CD4-positive, alpha-beta T cell (primary cell): Measurements from ENCODE around the gene COBL. TPM values are rescaled to one million over a fixed set of nuclear protein-coding genes. Genes with fewer than 3 reads are reported as not detected.

Experiments used
- ATAC-seq: fragments of 200-7000 bp; cut with Tn5 transposase; one replicate; pipeline ENCODE4 v1.10.0; 2022; ENCODE audit warnings: mild to moderate bottlenecking; ENCODE audit not compliant: poor library complexity
- CTCF ChIA-PET: fragments of 350-600 bp; sonication (Branson Sonifier 250); formaldehyde crosslinking; loops from one replicate; lab custom pipeline; 2021; ENCODE audit warnings: antibody characterized with exemption, inconsistent platforms; lab: Charles Lee
- POLR2A ChIA-PET: fragments of 350-600 bp; sonication (Branson Sonifier 250); formaldehyde crosslinking; loops from one replicate; lab custom pipeline; 2021; ENCODE audit warnings: antibody characterized with exemption, inconsistent platforms; lab: Charles Lee
- DNase-seq, 14 experiments: peaks; one replicate each; pipeline ENCODE4 v3.0.0-alpha.2; 2013 to 2020; ENCODE audit warnings: mixed read lengths in 2 of 14
- H3K27ac ChIP-seq, 2 donors: one replicate each; pipeline versions ENCODE4 v1.5.1 to v1.7.0; 2013; ENCODE audit warnings: low read length in 2 of 2, low read depth in 1 of 2, mild to moderate bottlenecking in 1 of 2
- H3K27me3 ChIP-seq, 2 experiments: 1 replicate in 1 of 2; 2 replicates in 1 of 2; pipeline versions ENCODE4 v1.6.1 to v1.7.0; 2013; ENCODE audit warnings: low read length in 2 of 2, control low read depth in 1 of 2, mild to moderate bottlenecking in 1 of 2, moderate library complexity in 1 of 2; ENCODE audit not compliant: insufficient read depth in 2 of 2, control insufficient read depth in 1 of 2
- H3K36me3 ChIP-seq: one replicate; pipeline ENCODE4 v1.6.1; 2013; ENCODE audit warnings: low read length, control low read depth; ENCODE audit not compliant: insufficient read depth
- H3K4me1 ChIP-seq: one replicate; pipeline ENCODE4 v1.6.1; 2013; ENCODE audit warnings: low read length, control low read depth; ENCODE audit not compliant: insufficient read depth
- H3K4me3 ChIP-seq: one replicate; pipeline ENCODE4 v1.5.1; 2013; ENCODE audit warnings: mild to moderate bottlenecking, low read length, moderate library complexity
- H3K9me3 ChIP-seq, 2 experiments: 1 replicate in 1 of 2; 2 replicates in 1 of 2; pipeline versions ENCODE4 v1.6.1 to v1.7.0; 2013; ENCODE audit warnings: low read length in 2 of 2, mild to moderate bottlenecking in 2 of 2, control low read depth in 1 of 2, moderate library complexity in 1 of 2; ENCODE audit not compliant: control insufficient read depth in 1 of 2, insufficient read depth in 1 of 2
- H3K27ac Mint-ChIP-seq: one replicate; pipeline ENCODE4 v1.8.0; 2020; ENCODE audit warnings: mixed read lengths
- H3K27me3 Mint-ChIP-seq: one replicate; pipeline ENCODE4 v1.8.0; 2021; ENCODE audit warnings: mixed read lengths
- H3K36me3 Mint-ChIP-seq: one replicate; pipeline ENCODE4 v1.8.0; 2021; ENCODE audit warnings: low read depth, mixed read lengths
- H3K4me1 Mint-ChIP-seq: one replicate; pipeline ENCODE4 v1.8.0; 2021; ENCODE audit warnings: low read depth, mixed read lengths
- H3K4me3 Mint-ChIP-seq: one replicate; pipeline ENCODE4 v1.8.0; 2020; ENCODE audit warnings: mild to moderate bottlenecking, mixed read lengths
- H3K9me3 Mint-ChIP-seq: one replicate; pipeline ENCODE4 v1.8.0; 2020; ENCODE audit warnings: mixed read lengths
- CTCF ChIP-seq: fragments of 200-600 bp; IDR thresholded peaks from one replicate; pipeline ENCODE4 v1.8.0; 2022; ENCODE audit warnings: antibody characterized with exemption, mild to moderate bottlenecking
- intact Hi-C, 2 experiments: fragments of 100-400 bp; cut with DNase I in 1 of 2; cut with micrococcal nuclease in 1 of 2; formaldehyde crosslinking; loops; one replicate each; pipeline versions ENCODE4 v1.15.1 to v1.9.0; 2023 to 2025; cut with DNase I, micrococcal nuclease
- total RNA-seq, 174 experiments: library from RNA in 2 of 174; stranded (reverse) in 2 of 174; gene quantifications; one replicate each; pipeline ENCODE4 v1.2.3 and lab custom pipeline; 2021 to 2026

Gene COBL
- total RNA-seq, 2 experiments from 2014 or later = not detected

GRCh38 chr7:51242881-51243518 is 73.6 kb downstream of the COBL start:
- Histone ChIP-seq H3K36me3 (no peaks in the 10 kb centered on the region), H3K4me3 (no peak overlapping the region), H3K27ac (no peak overlapping the region), H3K27me3 (no peaks in the 10 kb centered on the region), H3K4me1 (no peaks in the 10 kb centered on the region), H3K9me3 (peaks cover 0 to under 1% of the 10 kb centered on the region in 2 experiments)
- POLR2A ChIA-PET = no interaction called here
- no peak for TF ChIP-seq CTCF
- Mint-ChIP-seq H3K9me3 (no peaks in the 10 kb centered on the region), H3K4me1 (no peaks in the 10 kb centered on the region), H3K36me3 (no peaks in the 10 kb centered on the region), H3K27me3 (no peaks in the 10 kb centered on the region), H3K27ac (no peak overlapping the region), H3K4me3 (no peak overlapping the region)
- DNase-seq = no peak
- intact Hi-C loops = no loop called here
- CTCF ChIA-PET = no interaction called here
- no peak for ATAC-seq

GRCh38 chr7:51242007-51242691 is 74.5 kb downstream of the COBL start:
- H3K27me3 Mint-ChIP-seq = no peaks in the 10 kb centered on the region
- H3K36me3 Mint-ChIP-seq = no peaks in the 10 kb centered on the region
- intact Hi-C loops = no loop called here
- no peaks in the 10 kb centered on the region for H3K27me3 ChIP-seq
- H3K36me3 ChIP-seq = no peaks in the 10 kb centered on the region
- H3K4me3 Mint-ChIP-seq = no peak overlapping the region
- no peak for TF ChIP-seq CTCF
- H3K4me1 ChIP-seq = no peaks in the 10 kb centered on the region
- H3K9me3 ChIP-seq = peaks cover 0 to 3% of the 10 kb centered on the region in 2 experiments
- ChIA-PET CTCF (no interaction called here), POLR2A (no interaction called here)
- no peak for ATAC-seq
- no peak for DNase-seq
- no peak overlapping the region for H3K4me3 ChIP-seq
- no peaks in the 10 kb centered on the region for H3K4me1 Mint-ChIP-seq
- no peaks in the 10 kb centered on the region for H3K9me3 Mint-ChIP-seq
- H3K27ac ChIP-seq = no peak overlapping the region
- H3K27ac Mint-ChIP-seq = no peak overlapping the region

DNA sequence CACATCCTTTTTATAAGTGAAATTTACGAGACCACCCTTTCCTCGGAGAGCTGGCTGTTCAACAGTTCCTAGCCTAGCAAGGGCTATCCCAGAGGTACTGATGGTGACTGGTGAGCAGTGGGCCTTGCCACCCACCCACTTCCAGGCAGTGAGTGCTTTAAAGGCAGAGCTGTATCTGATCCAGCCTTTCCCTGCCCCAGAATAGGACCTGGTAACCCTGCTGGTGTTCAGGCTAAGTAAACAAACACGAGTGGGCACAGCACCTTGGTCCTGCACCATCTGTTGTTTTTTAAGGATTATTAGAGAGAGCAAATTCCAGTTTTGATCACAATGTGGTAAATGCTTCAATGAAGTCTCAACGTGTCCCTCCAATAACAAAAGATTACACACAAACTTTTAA is 75.7 kb downstream of the COBL start:
- Mint-ChIP-seq H3K36me3 (no peaks in the 10 kb centered on the region), H3K9me3 (no peaks in the 10 kb centered on the region), H3K4me1 (no peaks in the 10 kb centered on the region), H3K4me3 (no peak overlapping the region), H3K27ac (no peak overlapping the region), H3K27me3 (no peaks in the 10 kb centered on the region)
- ChIA-PET POLR2A (no interaction called here), CTCF (no interaction called here)
- no peak for ATAC-seq
- peaks cover 0 to 3% of the 10 kb centered on the region in 2 experiments for H3K9me3 ChIP-seq
- H3K4me3 ChIP-seq = no peak overlapping the region
- TF ChIP-seq CTCF = no peak
- H3K27ac ChIP-seq = no peak overlapping the region
- no peaks in the 10 kb centered on the region for H3K4me1 ChIP-seq
- no peaks in the 10 kb centered on the region for H3K36me3 ChIP-seq
- no peaks in the 10 kb centered on the region for H3K27me3 ChIP-seq
- intact Hi-C loops = no loop called here
- DNase-seq = no peak
